H9 (cell line): ENCODE measurements around the gene KCNAB1. TPM values are rescaled to one million over a fixed set of nuclear protein-coding genes. Genes with fewer than 3 reads are reported as not detected.

Experiments
- DNase-seq: peaks from one replicate; pipeline ENCODE4 v3.0.0-alpha.2; 2017
- H2AFZ ChIP-seq: one replicate; pipeline ENCODE4 v1.6.1; 2013; ENCODE audit warnings: mild to moderate bottlenecking, low read length, control low read depth, moderate library complexity
- H2AK5ac ChIP-seq: 2 replicates; pipeline ENCODE4 v1.6.1; 2013; ENCODE audit warnings: low read length, control low read depth, mixed read lengths; ENCODE audit not compliant: insufficient read length
- H2BK120ac ChIP-seq: one replicate; pipeline ENCODE4 v1.6.1; 2013; ENCODE audit warnings: low read depth, mild to moderate bottlenecking, low read length, control low read depth, inconsistent platforms; ENCODE audit not compliant: poor library complexity, severe bottlenecking
- H2BK12ac ChIP-seq: 2 replicates; pipeline ENCODE4 v1.6.1; 2013; ENCODE audit warnings: low read length, control low read depth, mixed read lengths, low read depth; ENCODE audit not compliant: insufficient read length
- H2BK15ac ChIP-seq: 2 replicates; pipeline ENCODE4 v1.6.1; 2013; ENCODE audit warnings: low read depth, low read length, control low read depth
- H2BK20ac ChIP-seq: one replicate; pipeline ENCODE4 v1.6.1; 2013; ENCODE audit warnings: low read depth, mild to moderate bottlenecking, low read length, control low read depth, inconsistent platforms; ENCODE audit not compliant: poor library complexity, severe bottlenecking
- H2BK5ac ChIP-seq: 2 replicates; pipeline ENCODE4 v1.6.1; 2013; ENCODE audit warnings: low read length, control low read depth, mixed read lengths; ENCODE audit not compliant: insufficient read length
- H3K14ac ChIP-seq: 2 replicates; pipeline ENCODE4 v1.6.1; 2013; ENCODE audit warnings: low read length, control low read depth; ENCODE audit not compliant: insufficient read depth
- H3K18ac ChIP-seq: 2 replicates; pipeline ENCODE4 v1.6.1; 2013; ENCODE audit warnings: low read depth, mild to moderate bottlenecking, mixed read lengths, low read length, control low read depth; ENCODE audit not compliant: insufficient read length
- H3K23ac ChIP-seq: 2 replicates; pipeline ENCODE4 v1.6.1; 2013; ENCODE audit warnings: low read length, control low read depth, mixed read lengths, low read depth; ENCODE audit not compliant: insufficient read length
- H3K23me2 ChIP-seq: 2 replicates; pipeline ENCODE4 v1.6.1; 2013; ENCODE audit warnings: low read depth, mild to moderate bottlenecking, mixed read lengths, low read length, control low read depth; ENCODE audit not compliant: insufficient read length, poor library complexity, severe bottlenecking
- H3K27ac ChIP-seq: 2 replicates; pipeline ENCODE4 v1.5.1; 2013; ENCODE audit warnings: low read length, control low read depth, mixed read lengths, low read depth; ENCODE audit not compliant: insufficient read length
- H3K27me3 ChIP-seq: 2 replicates; pipeline ENCODE4 v1.6.1; 2013; ENCODE audit warnings: low read length, control low read depth, inconsistent platforms; ENCODE audit not compliant: insufficient read depth
- H3K4ac ChIP-seq: 2 replicates; pipeline ENCODE4 v1.6.1; 2013; ENCODE audit warnings: low read depth, mild to moderate bottlenecking, control low read depth, inconsistent platforms, low read length, moderate library complexity
- H3K4me1 ChIP-seq: 2 replicates; pipeline ENCODE4 v1.6.1; 2013; ENCODE audit warnings: low read length, control low read depth, inconsistent platforms; ENCODE audit not compliant: insufficient read depth
- H3K4me2 ChIP-seq: 2 replicates; pipeline ENCODE4 v1.6.1; 2013; ENCODE audit warnings: low read length, control low read depth, mixed read lengths; ENCODE audit not compliant: insufficient read length, insufficient read depth
- H3K56ac ChIP-seq: 2 replicates; pipeline ENCODE4 v1.6.1; 2013; ENCODE audit warnings: low read depth, mild to moderate bottlenecking, mixed read lengths, low read length, control low read depth; ENCODE audit not compliant: insufficient read length
- H3K79me1 ChIP-seq: 2 replicates; pipeline ENCODE4 v1.6.1; 2013; ENCODE audit warnings: low read depth, mild to moderate bottlenecking, moderate library complexity, low read length, control low read depth, inconsistent platforms; ENCODE audit not compliant: insufficient read depth, poor library complexity, severe bottlenecking
- H3K79me2 ChIP-seq: 2 replicates; pipeline ENCODE4 v1.6.1; 2013; ENCODE audit warnings: low read length, control low read depth, inconsistent platforms; ENCODE audit not compliant: insufficient read depth
- H3K9ac ChIP-seq: 2 replicates; pipeline ENCODE4 v1.6.1; 2013; ENCODE audit warnings: low read length, control low read depth, mixed read lengths; ENCODE audit not compliant: insufficient read length; ENCODE audit errors: extremely low read depth
- H3K9me3 ChIP-seq: one replicate; pipeline ENCODE4 v1.6.1; 2013; ENCODE audit warnings: low read depth, low read length, inconsistent platforms; ENCODE audit not compliant: control insufficient read depth
- H3T11ph ChIP-seq: one replicate; pipeline ENCODE4 v1.6.1; 2013; ENCODE audit warnings: mild to moderate bottlenecking, low read length, control low read depth, inconsistent platforms
- H4K20me1 ChIP-seq: one replicate; pipeline ENCODE4 v1.6.1; 2013; ENCODE audit not compliant: control insufficient read depth, insufficient read length, insufficient read depth
- H4K5ac ChIP-seq: 2 replicates; pipeline ENCODE4 v1.6.1; 2013; ENCODE audit warnings: low read depth, mild to moderate bottlenecking, mixed read lengths, low read length, control low read depth; ENCODE audit not compliant: insufficient read length
- H4K8ac ChIP-seq: replicated peaks from 2 replicates; pipeline ENCODE4 v1.6.1; 2013; ENCODE audit warnings: low read length, control low read depth, mixed read lengths, low read depth; ENCODE audit not compliant: insufficient read length
- H4K91ac ChIP-seq: 2 replicates; pipeline ENCODE4 v1.6.1; 2013; ENCODE audit warnings: low read depth, mild to moderate bottlenecking, moderate library complexity, mixed read lengths, low read length, control low read depth; ENCODE audit not compliant: insufficient read length
- H3K27ac Mint-ChIP-seq, 3 experiments: 2 replicates in 2 of 3; 3 replicates in 1 of 3; pipeline ENCODE4 v1.8.0; 2020 to 2021; ENCODE audit warnings: mixed read lengths in 3 of 3, mild to moderate bottlenecking in 1 of 3, moderate library complexity in 1 of 3
- H3K27me3 Mint-ChIP-seq: 2 replicates; pipeline ENCODE4 v1.8.0; 2021; ENCODE audit warnings: low read depth, mild to moderate bottlenecking, moderate library complexity, mixed read lengths
- H3K36me3 Mint-ChIP-seq, 3 experiments: 2 replicates in 2 of 3; 3 replicates in 1 of 3; pipeline ENCODE4 v1.8.0; 2020 to 2021; ENCODE audit warnings: low read depth in 3 of 3, mixed read lengths in 3 of 3; ENCODE audit not compliant: insufficient read depth in 1 of 3
- H3K4me1 Mint-ChIP-seq, 2 experiments: 2 replicates each; pipeline ENCODE4 v1.8.0; 2020; ENCODE audit warnings: mixed read lengths in 2 of 2
- H3K4me3 Mint-ChIP-seq, 2 experiments: 2 replicates in 1 of 2; 3 replicates in 1 of 2; pipeline ENCODE4 v1.8.0; 2020 to 2021; ENCODE audit warnings: mild to moderate bottlenecking in 2 of 2, mixed read lengths in 2 of 2, moderate library complexity in 1 of 2
- H3K9me3 Mint-ChIP-seq, 2 experiments: 2 replicates in 1 of 2; 3 replicates in 1 of 2; pipeline ENCODE4 v1.8.0; 2020; ENCODE audit warnings: mild to moderate bottlenecking in 2 of 2, mixed read lengths in 2 of 2, moderate library complexity in 1 of 2
- WGBS: extraction: QIAGEN DNeasy Blood & Tissue Kit; methylation state at CpG from one replicate; pipeline ENCODE4 v1.1.7; 2013; ENCODE audit warnings: missing lambda C conversion rate, low lambda C conversion rate, mixed read lengths; ENCODE audit not compliant: insufficient read length; ENCODE audit errors: extremely low coverage; 5-methylcytosine and 5-hydroxymethylcytosine counted together
- total RNA-seq: library from RNA; stranded (reverse); gene quantifications from 2 replicates; pipeline ENCODE4 v1.2.1, GENCODE V29; 2021
- TF ChIP-seq, protein P1 (sequence below): fragments of 200-600 bp; sonication (generic); conservative IDR thresholded peaks from 3 replicates; pipeline ENCODE4 v1.8.0; 2021; ENCODE audit warnings: antibody characterized with exemption, mild to moderate bottlenecking

KCNAB1 gene
- total RNA-seq, 1 experiment from 2014 or later: 3.7 TPM

DNA sequence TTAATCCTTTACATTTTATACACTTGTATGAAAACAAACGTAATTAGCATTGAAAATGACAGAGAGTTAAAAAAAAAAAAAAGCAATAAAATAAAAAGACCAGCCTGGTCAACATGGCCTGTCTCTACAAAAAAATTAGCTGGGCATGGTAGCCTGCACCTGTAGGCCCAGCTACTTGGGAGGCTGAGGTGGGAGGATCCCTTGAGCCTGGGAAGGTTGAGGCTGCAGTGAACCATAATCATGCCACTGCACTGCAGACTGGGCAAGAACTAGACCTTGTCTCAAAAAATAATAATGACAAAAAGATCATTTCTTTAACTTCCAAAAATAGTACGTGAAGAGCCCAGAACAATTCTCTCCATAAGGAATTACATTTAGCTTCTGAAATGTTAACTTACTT is 432.6 kb downstream of the KCNAB1 start:
- Histone ChIP-seq H3K9ac (no peak overlapping the region), H2BK12ac (no peak overlapping the region), H4K5ac (no peak overlapping the region), H3K4me1 (no peaks in the 10 kb centered on the region), H3K23ac (no peak overlapping the region), H2BK120ac (no peak overlapping the region), H4K91ac (no peak overlapping the region), H3K56ac (no peak overlapping the region), H3K4ac (no peak overlapping the region), H2BK20ac (no peak overlapping the region), H3K79me2 (peaks cover 29% of the 10 kb centered on the region; the same call in 1 of the 2 replicates), H3K27me3 (no peaks in the 10 kb centered on the region), H3K18ac (no peak overlapping the region), H3K23me2 (peaks cover 9% of the 10 kb centered on the region), H2AK5ac (no peak overlapping the region), H2BK5ac (no peak overlapping the region), H2AFZ (no peak overlapping the region), H4K20me1 (no peaks in the 10 kb centered on the region), H3T11ph (no peak overlapping the region), H2BK15ac (no peak overlapping the region), H3K27ac (no peak overlapping the region), H3K79me1 (no peaks in the 10 kb centered on the region), H3K9me3 (no peaks in the 10 kb centered on the region), H3K4me2 (peak overlapping the region; percentile 99), H3K14ac (no peak overlapping the region), H4K8ac (no peak overlapping the region)
- no CpG with 5 or more reads among the region's 2 CpGs for WGBS
- Mint-ChIP-seq H3K9me3 (no peaks in the 10 kb centered on the region), H3K36me3 (peaks cover 33 to 51% (median 51%) of the 10 kb centered on the region in 3 experiments; a peak in 6 of 7 replicates), H3K4me1 (peaks cover 20 to 22% of the 10 kb centered on the region in 2 experiments), H3K27ac (no peak overlapping the region), H3K4me3 (peak overlapping the region; percentile 96 to 98; a peak in 4 of 5 replicates), H3K27me3 (no peaks in the 10 kb centered on the region)
- TF ChIP-seq, protein P1, sequence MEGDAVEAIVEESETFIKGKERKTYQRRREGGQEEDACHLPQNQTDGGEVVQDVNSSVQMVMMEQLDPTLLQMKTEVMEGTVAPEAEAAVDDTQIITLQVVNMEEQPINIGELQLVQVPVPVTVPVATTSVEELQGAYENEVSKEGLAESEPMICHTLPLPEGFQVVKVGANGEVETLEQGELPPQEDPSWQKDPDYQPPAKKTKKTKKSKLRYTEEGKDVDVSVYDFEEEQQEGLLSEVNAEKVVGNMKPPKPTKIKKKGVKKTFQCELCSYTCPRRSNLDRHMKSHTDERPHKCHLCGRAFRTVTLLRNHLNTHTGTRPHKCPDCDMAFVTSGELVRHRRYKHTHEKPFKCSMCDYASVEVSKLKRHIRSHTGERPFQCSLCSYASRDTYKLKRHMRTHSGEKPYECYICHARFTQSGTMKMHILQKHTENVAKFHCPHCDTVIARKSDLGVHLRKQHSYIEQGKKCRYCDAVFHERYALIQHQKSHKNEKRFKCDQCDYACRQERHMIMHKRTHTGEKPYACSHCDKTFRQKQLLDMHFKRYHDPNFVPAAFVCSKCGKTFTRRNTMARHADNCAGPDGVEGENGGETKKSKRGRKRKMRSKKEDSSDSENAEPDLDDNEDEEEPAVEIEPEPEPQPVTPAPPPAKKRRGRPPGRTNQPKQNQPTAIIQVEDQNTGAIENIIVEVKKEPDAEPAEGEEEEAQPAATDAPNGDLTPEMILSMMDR: no peak
- no peak for DNase-seq
